ENCODE measurements around the gene LMAN1.

Gene LMAN1

DNA sequence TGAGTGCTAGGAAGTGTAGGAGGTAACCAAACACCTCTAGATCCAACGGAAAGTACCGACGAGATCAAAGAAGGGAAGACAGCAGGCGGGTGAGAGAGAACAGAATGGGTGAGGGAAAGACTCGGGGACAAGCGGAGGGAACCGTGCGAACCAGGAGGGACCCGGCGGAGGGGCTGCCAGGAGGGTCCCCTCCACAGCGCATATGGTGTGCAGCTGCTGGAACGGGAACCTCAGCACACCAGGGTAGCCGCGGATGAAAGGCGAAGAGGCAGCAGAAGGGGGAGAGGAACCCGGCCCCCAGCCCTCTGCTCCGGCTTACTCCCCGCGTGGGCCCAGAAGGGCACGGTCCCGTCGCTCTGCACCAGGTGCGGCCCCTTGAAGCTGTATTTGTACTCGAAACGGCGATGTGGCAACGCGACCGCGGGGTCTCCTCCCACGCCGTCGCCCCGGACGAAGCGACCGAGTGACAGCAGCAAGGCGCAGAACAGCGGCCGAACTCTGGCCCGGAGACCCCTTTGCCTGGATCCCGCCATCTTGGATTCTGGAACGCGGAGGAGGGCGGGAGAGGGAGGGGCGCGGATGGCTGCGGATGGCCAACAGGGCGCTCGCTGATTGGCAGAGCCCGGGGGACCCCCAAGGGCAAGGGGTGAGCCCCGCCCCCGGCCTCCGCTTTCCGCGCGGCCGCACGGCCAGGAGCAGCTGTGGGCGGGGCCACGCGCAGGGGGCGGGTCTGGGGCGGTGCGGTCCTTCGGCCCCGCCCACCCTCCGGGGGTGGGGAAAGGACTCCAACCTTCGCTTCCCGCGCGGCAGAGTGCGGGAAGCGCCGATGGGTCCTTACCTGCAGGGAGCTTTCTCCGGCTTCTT, at the start of gene LMAN1:
Gene LMAN1 (minus strand): TSS at position 554 of the 864 bp plus-strand sequence. CDS start 21 bp downstream, at position 533.
- peak; percentile 96 for DNase-seq (ENCODE audit: low spot score)

DNA sequence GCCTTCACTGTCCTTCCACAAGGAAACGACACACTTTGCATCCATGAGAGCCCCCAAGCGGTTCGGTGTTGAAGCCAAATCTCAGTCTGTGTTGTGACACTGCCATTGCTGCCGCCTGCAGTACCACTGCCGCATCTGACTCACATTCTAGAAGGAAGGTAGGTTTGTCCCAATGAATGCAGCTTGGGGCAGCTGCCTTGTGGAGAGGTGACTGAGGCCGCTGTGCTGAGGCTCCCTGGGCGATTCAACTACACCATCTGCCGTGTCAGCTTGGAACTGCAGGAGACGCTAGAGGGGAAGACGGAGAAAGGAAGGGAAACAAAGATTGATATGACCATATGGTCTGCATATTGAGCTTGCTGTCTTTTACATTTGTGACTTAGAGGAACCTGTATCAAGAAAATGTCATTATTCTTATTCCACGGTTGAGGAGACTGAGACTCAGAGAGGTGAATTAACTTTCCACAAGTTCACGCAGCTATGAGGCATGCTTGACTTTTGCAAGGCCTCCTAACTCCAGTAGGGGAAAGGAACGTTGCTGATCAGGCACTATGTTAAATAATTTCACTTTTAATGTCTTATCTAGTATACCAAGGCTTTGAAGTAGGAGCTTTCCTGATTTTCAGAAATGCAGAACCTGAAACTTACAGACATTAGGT, 43.5 kb upstream of the LMAN1 start:
- DNase-seq (ENCODE audit: low spot score): peak; percentile 81

DNA sequence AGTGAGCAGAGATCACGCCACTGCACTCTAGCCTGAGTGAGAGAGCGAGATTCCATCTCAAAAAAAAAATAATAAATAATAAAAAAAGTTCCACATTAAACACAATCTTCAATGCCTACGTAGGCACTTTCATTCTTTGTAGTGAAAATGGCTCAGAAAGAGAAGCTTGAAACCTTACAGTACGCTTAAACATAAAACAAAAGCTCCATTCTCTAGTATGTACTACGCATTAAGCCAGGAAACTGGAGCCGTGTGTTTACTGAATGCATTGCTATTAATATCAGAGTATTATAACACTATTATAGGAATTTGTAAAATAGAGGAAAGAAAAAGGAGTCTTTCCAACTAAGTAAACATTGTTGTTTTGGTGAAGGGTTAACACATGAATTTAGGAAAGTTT, 41.3 kb upstream of the LMAN1 start:
- DNase-seq (ENCODE audit: low spot score): no peak

DNA sequence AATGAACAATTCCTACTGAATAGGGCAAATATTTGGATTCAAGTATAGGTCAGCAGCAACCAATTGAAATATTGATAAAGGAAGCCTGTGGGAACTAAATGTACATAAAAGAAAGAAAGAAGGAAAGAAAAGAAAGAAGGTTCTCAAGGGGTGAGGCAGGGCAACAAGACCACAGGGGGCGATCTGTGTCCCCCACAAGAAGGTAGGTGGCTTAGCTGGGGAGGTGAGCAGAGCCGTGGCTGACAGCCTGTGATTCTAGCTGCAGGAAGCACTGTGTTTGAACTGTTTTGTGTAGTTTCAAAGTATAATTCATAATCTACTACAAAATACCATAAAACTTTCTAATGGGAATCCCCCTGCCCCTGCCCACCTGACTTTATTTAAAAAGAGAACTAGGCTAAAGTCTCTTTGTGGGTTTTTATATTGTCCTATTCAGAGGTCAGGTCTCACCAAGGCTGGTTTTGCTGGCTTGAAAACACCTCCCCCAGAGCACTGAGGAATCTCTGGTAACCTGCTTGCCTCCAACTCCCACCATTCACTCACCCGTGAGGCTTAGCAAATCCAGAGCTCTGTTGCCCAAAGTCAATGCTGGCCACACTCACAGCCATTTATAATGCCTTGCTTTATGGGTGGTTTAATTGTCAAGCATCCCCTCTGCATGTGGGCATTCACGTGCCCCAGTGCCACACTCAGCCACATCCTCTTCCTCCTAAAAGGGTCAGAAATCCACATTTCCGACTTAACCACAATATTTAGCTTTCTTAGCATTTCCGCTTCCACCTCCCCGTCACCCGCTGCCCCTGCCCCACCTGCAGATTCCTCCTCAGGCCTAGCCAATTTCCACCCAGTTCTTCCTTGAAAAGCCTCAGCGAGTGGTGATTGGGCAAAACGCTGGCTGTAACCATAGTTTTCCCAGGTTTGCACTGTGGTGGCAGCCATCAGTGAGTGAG, 36.4 kb upstream of the LMAN1 start:
- no peak for DNase-seq (ENCODE audit: low spot score)

DNA sequence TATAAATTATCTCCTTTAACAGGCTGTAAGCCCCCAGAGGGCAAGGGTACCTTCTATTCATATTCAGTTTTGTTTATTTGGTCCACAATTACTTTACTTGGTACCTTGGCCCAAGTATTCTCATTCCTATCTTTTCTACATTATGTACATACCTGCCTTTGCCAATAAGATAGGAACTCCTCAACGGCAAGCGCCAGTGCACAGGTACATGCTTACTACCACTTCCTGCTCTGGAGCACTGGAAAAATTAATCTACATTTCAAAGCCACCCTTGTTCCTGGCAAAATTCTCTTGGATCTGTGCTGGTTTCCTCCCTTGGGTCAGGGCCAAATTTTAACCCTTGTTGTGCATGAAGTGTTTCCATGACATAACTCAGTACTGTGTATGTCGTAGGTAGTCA, 34.3 kb upstream of the LMAN1 start:
- no peak for DNase-seq (ENCODE audit: low spot score)

GRCh38 chr18:59388817-59389216, 29.8 kb upstream of the LMAN1 start:
- DNase-seq (ENCODE audit: low spot score): no peak

GRCh38 chr18:59387687-59388565, 28.9 kb upstream of the LMAN1 start:
- no peak for DNase-seq (ENCODE audit: low spot score)

DNA sequence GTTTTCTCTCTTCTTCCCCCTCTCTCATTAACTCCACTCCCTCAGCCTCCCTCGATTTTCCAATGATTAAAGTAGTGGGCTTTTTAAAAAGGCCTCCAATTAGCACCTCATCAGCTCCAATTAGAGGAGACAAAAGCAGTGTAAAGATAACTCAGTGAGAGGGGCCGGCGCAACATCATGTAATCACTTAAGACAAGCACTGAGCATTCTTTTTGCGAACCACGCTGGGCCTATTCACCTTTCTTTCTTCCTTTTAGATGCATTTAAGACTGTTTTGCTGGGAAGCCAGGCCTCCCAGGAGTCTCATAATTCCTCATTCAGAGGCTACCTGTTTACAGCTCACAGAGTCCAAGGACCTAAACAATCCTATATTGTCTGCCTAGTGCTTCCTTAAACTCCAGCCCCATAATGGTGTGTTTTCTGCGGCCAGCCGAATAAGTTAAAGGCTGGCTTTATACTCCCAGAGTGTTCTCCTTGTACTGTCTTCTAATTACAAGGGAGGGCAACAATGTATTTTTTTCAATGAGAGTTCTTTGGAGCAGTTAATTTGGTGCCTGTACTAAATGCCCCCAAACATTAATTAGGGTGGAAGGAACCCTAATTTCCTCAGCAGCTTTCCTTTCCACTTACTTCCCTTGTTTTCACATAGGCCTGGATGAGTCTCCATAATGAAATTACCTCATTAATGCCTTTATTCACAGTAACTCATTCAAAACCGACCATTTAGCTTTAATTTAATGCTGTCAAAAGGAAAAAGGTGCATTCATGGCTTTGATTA, 28.0 kb upstream of the LMAN1 start:
- DNase-seq (ENCODE audit: low spot score): no peak

DNA sequence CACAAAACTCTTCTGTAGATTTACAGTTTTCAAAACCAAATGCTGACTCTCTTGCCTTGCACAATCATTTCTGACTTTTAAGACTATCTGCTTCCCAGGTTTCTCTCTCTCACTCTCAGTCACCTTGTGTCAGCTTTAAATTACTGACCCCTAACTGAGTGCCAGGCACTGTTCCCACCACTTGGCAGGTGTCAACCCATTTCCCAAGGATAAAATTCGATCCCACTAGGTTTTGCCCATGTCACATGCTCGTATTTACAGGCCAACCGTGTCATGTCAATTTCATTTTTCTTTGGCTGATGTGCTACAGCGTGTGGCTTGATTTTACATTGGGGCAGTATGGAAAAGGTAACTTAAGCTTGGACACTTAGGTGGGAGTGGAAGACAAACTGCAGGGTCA, 26.1 kb upstream of the LMAN1 start:
- no peak for DNase-seq (ENCODE audit: low spot score)

- no peak for DNase-seq (ENCODE audit: low spot score)
These were observed 24.8 kb upstream of the LMAN1 start for GRCh38 chr18:59383851-59384250.

DNA sequence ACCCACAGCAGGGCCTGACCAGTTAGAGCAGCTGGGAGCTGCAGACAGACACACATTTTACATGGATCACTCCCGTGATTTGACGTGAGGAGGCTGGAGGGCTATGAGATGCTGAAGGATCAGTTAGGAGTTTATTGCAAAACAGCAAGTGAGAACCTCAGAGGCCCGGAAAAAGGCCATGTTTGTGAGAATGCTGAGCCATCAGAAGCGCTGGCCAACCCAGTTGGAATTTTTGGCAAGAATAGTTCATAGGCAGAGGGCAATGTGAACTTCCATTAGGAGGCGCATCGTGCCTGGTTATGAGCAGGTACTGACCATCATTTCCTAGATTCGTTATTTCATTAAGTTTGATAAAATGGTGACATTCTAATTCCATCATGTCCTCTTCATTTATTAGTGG, 23.3 kb upstream of the LMAN1 start:
- no peak for DNase-seq (ENCODE audit: low spot score)

DNA sequence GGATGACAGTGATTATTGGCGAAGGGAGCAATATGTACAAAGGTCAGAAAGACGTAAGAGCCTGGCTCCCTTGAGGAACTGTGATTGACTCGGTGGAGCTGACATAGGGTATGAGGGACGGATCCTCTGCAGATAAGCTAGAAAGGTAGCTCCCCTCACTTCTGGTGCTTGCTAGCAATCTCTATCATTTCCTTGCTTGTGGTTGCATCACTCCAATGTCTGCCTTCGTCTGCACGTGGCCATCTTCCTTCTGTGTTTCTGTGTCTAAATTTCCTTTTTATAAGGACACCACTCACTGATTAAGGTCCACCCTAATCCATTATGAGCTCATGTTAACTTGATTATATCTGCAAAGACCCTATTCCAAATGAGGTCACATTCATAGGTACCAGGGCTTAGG, 22.9 kb upstream of the LMAN1 start:
- DNase-seq (ENCODE audit: low spot score): no peak

- DNase-seq (ENCODE audit: low spot score): no peak
These were observed 21.6 kb upstream of the LMAN1 start for GRCh38 chr18:59380706-59381105.

- no peak for DNase-seq (ENCODE audit: low spot score)
These were observed 20.9 kb upstream of the LMAN1 start for GRCh38 chr18:59379772-59380522.

GRCh38 chr18:59377613-59378337, 18.7 kb upstream of the LMAN1 start:
- DNase-seq (ENCODE audit: low spot score): no peak

- DNase-seq (ENCODE audit: low spot score): no peak
These were observed 17.4 kb upstream of the LMAN1 start for GRCh38 chr18:59376351-59376935.

DNA sequence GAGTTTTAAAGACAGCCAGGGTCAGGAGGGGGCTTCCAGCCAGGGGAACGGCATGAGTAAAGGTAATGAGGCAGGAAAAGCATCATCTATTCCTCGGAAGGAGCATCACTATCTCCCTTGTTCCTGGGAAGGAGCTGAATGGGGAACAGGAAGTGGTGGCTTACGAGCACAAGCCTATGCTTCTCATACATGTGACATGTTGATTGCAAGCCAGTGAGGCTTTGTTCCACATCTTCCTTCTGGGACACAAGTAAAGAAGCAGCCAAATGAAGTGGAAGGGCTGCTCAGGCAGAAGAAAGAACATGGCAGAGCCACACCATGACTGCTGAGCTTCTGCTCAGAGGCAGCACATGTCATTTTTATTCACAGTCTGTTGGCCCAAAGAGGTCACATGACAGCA, 15.1 kb upstream of the LMAN1 start:
- DNase-seq (ENCODE audit: low spot score): no peak

DNA sequence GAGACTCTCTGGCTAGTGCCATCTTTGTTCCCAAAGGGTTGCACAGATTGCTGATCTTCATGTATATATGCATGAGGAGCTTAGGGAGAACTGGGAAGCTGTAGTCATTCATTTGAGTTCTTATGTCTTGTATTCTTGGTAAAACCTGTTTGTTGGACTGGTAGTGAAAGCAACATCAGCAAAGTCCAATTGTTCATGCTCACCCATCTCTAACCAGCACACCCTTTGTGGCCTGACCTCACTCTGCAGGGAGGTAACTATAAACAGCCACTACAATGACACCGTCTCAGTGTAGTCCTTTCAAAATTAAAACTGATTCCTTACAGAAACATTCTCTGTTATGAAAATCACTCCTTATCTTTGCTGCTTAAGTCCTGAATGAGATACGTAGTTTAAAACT, 13.9 kb upstream of the LMAN1 start:
- no peak for DNase-seq (ENCODE audit: low spot score)

DNA sequence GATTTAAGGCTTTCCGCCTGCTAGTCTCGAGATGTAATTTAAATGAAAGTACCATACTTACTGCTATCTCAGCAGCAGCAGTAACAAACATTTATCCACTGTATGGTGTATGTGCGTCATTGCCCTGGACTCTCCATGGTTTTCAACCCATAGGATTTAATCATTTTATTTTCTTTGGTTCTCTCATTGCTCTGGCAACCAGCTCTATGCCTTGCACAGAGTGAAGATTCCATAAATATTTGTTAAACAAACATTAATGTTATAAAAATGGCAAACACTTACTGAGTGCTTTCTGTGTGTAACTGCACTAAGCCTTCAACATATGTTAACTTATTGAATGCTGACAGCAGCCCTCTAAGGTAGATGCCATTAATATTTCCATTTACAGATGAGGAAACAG, 1.3 kb upstream of the LMAN1 start:
- no peak for DNase-seq (ENCODE audit: low spot score)
